NCI-H526 (cell line): ENCODE measurements around the gene RNFT2.
"Not testable (repeated sequence)": the region's sequence is repeated elsewhere in the genome, so short reads cannot be mapped to it uniquely, and the experiment has no call there.

Source experiments
- DNase-seq, 2 experiments: peaks; one replicate each; lab custom pipeline; 2025; lab: John Stamatoyannopoulos, UW

Gene RNFT2

GRCh38 chr12:116797885-116798284, 59.8 kb downstream of the RNFT2 start:
- no peak for DNase-seq

DNA sequence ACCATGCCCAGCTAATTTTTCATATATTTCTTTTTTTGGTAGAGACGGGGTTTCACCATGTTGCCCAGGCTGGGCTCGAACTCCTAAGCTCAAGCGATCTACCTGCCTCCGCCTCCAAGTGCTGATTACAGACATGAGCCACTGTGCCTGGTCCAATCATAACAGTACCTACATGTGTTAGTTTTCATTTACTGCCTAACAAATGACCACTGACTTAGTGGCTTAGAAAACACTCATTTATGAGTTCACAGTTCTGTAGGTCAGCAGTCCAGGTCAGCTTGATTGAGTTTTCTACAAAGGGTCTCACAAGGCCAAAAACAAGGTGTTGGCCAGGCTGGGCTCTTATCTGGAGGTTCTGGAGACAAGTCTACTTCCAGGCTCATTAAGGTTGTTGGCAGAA, 60.6 kb downstream of the RNFT2 start:
- no peak for DNase-seq

DNA sequence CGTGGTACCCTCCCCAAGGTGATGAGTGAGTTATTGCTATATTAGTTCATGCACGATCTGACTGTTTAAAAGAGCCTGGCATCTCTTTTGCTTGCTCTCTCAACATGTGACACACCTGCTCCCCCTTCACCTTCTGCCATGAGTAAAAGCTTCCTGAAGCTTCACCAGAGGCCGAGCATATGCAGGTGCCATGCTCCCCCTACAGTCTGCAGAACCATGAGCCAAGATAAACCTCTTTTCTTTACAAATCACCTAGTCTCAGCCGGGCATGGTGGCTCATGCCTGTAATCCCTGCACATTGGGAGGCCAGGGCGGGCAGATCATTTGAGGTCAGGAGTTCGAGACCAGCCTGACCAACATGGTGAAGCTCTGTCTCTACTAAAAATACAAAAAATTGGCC, 61.8 kb downstream of the RNFT2 start:
- DNase-seq, result no peak

DNA sequence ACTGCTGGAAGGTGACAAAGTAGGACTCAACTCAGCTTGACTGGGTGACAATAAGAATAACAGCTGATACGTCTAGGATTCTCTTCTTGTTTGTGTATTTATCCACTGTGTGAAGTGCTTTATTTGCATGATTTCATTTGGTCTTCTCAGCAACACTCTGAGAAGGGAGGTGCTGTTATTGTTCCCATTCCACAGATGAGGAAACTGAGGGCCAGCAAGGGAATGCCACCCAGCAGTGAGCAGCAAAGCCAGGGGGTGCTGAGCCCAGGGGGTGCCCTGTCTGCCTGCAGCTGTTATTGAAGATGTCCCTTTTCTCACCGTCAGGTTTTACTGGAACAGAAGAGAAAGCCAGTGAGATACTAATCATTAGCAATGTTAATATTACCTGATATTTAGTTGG, 62.8 kb downstream of the RNFT2 start:
- DNase-seq, result peak; percentile 2

DNA sequence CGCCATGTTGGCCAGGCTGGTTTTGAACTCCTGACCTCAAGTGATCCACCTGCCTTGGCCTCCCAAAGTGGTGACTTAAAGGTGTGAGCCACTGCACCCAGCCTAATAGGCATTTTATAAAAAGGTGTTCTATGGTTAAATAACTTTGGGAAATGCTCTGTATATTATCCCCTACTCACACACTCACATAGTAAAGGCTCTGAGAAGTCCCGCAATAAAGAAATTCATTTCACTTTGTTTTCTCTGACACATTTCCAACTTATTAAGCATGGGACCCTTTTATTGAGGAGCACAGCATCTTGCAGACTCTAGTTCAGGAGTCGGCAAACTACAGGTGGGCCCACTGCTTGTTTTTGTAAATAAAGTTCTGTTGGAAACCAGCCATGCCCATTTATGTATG, 63.9 kb downstream of the RNFT2 start:
- DNase-seq, result no peak

DNA sequence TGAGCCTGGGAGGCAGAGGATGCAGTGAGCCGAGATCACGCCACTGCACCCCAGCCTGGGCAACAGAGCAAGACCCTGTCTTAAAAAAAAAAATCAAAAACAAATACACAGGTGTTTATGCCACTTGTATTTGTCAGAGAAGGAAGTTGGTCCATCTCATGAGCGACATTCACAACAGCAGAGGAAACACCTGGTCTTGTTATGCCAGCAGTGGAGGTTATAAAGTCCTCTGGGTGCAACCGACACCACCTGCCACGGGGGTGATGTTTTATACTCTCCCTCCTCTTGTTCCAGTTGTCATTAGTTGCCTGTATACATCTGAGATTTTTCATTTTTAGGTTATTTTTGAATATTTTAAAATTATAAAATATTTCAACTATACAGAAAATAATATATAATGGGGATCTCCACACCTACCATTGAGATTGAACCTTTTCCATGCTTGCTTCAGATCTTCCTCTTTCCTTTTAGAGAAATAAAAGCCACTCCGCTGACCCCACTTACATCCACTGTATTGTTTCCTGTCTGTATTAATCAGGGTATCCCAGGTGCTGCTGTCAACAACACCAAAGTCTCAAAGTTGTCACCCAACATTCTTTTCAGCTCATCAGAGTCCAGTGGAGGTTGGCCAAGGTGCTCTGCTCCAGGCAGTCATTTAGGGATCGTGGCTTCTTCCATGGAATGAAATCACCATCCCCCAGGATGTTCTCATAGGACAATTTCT, 65.1 kb downstream of the RNFT2 start:
- no peak for DNase-seq

DNA sequence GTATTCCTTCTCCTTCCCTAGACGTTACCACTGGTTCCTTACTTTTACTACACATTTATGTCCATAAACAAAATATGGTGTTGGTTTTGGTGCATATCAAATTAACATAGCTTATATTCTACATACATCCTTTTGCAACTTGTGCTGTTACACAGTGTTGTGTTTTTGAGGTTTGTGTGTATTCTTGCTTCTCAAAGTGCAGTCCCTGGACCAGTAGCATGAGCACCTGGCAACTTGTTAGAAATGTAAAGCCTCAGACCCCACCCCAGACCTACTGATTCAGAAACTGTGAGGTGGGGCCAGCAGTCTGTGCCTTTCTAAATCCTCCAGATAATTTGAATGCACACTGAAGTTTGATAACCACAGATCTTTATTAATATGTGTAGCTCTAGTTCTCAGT, 65.9 kb downstream of the RNFT2 start:
- DNase-seq, result no peak

DNA sequence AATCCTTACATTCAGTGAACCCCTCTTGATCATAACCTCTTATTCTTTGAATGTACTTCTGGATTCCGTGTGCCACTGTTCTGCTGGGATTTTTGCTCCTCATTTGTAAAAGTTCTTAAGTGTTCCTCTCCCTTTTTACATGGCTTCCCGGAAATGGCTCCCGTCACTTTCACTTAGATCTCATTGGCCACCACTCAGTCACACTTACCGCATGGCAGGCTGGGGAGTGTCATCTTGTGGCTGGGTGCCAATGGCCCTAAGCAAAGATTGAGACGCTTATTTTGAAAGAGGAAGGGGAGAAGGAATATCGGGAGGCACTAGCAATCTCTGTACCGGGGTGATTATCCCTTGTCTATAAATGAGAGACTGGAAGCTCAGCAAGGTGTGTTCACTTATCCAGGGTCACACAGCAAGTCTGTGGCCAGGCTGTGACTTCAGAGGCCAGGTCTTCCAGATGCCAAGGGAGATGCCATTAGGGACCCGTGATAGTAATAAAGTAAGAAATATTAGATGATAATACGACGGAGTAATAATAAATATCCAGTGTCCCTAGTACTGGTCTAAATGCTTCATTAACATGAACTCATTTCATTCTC, 68.8 kb downstream of the RNFT2 start:
- no peak for DNase-seq

- no peak for DNase-seq
Measured at GRCh38 chr12:116807546-116807945, 69.4 kb downstream of the RNFT2 start.

GRCh38 chr12:116808113-116809105, 70.3 kb downstream of the RNFT2 start:
- no peak for DNase-seq

DNA sequence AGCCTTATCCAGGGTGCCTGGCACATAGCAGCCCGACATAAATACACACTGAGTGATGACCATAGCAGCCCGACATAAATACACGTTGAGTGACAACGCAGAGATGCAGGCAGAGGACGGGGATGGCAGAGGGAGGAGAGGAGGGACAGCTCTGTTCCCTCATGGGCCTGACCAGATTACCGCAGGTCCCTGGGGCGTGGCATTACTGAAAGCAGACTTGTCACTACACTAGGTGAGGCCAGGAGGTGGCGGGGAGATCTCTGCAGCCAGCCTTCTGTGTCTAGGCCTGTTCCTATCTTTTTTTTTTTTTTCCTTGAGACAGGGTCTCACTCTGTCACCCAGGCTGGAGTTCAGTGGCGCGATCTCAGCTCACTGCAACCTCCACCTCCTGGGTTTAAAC, 74.1 kb downstream of the RNFT2 start:
- DNase-seq, result no peak

DNA sequence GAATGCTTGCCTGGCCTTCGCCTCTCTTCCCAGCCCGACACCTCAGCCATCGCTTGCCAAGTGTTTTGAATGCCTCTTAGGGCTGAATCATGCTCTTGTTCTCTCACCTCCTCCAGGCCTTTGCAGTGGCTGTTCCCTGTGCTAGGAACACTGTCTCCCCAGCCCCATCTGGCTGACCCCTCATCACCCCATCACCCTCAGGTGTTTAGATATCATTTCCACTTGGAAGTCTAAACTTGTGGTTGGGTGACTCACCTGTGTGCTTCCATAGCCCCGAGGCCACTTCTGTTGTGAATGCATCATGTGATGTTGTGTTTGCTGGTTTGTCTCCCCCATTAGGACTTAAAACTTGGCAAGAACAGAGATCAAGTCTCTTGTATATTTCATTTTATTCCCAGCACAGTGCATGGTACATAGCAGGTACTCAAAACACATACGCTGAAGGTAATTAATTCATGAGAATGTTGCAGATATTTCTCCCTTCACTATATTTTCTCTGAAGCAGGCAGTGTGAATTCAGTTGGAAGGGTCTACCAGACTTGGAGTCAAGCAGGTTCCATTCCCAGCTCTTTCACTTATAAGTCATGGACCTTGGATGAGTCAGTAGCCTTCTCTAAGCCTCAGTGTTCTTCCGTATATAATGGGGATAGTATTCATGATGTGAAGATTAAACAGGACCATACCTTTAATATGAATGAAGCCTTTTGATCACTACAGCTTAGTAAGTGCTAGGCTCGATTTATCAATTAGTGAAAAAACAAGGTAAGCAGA, 75.3 kb downstream of the RNFT2 start:
- no peak for DNase-seq

- not testable (repeated sequence) for DNase-seq
Measured at GRCh38 chr12:116814766-116815165, 76.7 kb downstream of the RNFT2 start.

GRCh38 chr12:116818341-116818856, 80.3 kb downstream of the RNFT2 start:
- DNase-seq, result no peak

- DNase-seq, result peak; percentile 28 to 93
Measured at GRCh38 chr12:116818948-116819832, 81.1 kb downstream of the RNFT2 start.

GRCh38 chr12:116820064-116820656, 82.0 kb downstream of the RNFT2 start:
- DNase-seq, result peak in 1 of 2 experiments; percentile 6

DNA sequence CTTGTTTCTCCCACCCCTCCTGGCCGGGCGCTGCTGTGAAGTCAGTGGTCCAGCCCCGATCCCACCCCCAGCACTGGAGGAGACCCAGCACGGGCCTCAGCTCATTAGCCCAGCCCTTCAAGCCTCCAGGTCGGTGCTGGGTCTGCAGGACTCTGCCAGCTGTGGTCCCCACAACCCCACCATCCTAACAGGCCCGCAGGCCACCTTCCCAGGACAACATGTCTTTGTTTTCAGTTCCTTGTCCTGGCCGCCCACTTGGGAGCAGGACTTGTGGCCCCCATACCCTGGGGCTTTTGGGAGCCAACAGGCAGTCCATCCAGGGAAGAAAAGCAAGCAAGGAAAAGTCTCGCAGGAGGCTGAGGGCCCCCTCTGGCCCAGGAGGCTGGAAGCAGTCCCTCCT, 83.2 kb downstream of the RNFT2 start:
- no peak for DNase-seq

- DNase-seq, result no peak
Measured at GRCh38 chr12:116827432-116827831, 89.3 kb downstream of the RNFT2 start.

DNA sequence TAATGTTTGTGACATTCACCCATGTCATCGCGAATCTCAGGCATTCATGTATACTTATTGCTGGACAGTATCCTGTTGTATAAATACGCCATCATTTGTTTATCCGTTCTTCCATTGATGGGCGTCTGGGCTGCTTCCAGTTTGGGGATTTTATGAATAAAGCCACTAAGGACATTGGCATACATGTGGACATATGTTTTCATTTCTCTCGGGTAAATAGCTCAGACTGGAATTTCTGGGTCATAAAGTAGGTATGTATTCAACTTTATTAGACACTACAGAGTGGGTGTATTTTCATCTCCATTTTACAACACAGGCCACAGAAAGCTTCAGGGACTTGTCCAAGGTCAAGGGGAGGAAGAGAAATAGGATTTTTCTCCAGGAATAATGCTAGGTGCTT, 94.2 kb downstream of the RNFT2 start:
- DNase-seq, result no peak

DNA sequence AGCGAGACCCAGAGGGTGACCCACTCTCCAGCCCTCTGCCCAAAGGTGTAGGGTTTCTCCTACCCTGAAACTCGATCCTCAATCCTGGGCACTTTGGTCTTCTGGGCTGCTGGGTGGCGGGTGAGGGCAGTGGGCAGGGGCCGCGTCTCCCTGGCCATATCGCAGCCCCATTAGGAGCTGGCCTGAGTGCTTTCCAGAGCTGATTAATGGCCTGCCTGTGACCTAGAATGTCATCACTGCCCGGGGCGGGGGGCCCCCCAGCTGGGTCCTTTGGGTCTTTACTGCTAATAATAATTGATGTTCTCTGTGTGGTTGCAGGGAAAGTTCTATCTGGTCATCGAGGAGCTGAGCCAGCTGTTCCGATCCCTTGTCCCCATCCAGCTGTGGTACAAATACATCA, 95.4 kb downstream of the RNFT2 start:
- no peak for DNase-seq
